NT2/D1 (cell line): ENCODE measurements around the gene B4GALNT1.

Experiments used
- SUZ12 ChIP-seq: IDR thresholded peaks from 2 replicates; pipeline ENCODE4 v1.6.1; 2011; ENCODE audit not compliant: insufficient read length, insufficient read depth; ENCODE audit errors: extremely low read depth
- YY1 ChIP-seq: IDR thresholded peaks from 2 replicates; pipeline ENCODE4 v1.6.1; 2011; ENCODE audit not compliant: insufficient read length, insufficient read depth
- ZNF274 ChIP-seq: IDR thresholded peaks from 2 replicates; pipeline ENCODE4 v1.6.1; 2011; ENCODE audit warnings: mild to moderate bottlenecking, low read depth, low read length

DNA sequence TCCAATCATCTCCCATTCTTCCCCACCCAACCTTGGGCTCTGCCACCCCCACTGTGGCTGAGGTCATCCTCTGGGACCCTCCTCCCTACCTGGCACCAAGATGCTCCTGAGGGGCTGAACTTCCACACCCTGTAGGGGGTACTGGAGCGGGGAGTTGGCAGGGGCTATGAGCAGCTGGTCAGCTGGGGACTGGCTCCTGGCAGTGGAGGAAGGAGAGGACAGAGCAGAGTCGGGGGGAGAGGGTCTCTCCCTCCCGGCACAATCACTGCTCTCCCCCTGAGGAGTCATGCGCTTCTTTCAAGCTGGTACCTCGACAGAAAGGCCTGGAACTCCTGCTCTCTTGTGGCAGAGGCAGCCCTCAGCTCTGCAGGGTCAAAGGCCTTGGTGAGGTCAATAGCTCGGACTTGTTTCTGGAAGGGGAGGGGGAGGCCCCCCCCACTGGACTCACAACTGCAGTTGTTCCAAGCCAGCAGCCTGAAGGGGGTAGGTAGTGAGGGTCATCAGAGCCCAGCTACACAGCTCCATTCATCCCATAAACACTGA, 2.0 kb downstream of the B4GALNT1 start:
- TF ChIP-seq YY1 = no peak
- no peak for TF ChIP-seq ZNF274
- no peak for TF ChIP-seq SUZ12
